Measurements from ENCODE around the gene PPP1R9A. TPM values are rescaled to one million over a fixed set of nuclear protein-coding genes. Genes with fewer than 3 reads are reported as not detected.

The PPP1R9A gene
- total and polyA plus RNA-seq, 5 experiments from 2014 or later, result 0.14 to 0.75 (median 0.18) TPM; not detected in 2

GRCh38 chr7:94897541-94897940 is 9.9 kb upstream of the PPP1R9A start:
- peaks cover 0 to 2% (median 0%) of the 10 kb centered on the region in 5 donors for H3K27me3 Mint-ChIP-seq
- H3K4me3 Mint-ChIP-seq, result no peak overlapping the region
- H3K9me3 Mint-ChIP-seq, result peaks cover 0 to 3% (median 0%) of the 10 kb centered on the region in 9 donors
- POLR2A ChIA-PET, result no interaction called here
- DNase-seq (no peak), ATAC-seq (no peak)
- H3K4me1 Mint-ChIP-seq, result no peaks in the 10 kb centered on the region
- no peaks in the 10 kb centered on the region for H3K36me3 Mint-ChIP-seq
- no peak overlapping the region for H3K27ac Mint-ChIP-seq

GRCh38 chr7:94898340-94898739 is 9.1 kb upstream of the PPP1R9A start:
- ATAC-seq (no peak), DNase-seq (no peak)
- POLR2A ChIA-PET, result no interaction called here
- Mint-ChIP-seq H3K27ac (no peak overlapping the region), H3K36me3 (no peaks in the 10 kb centered on the region), H3K4me3 (no peak overlapping the region), H3K9me3 (no peaks in the 10 kb centered on the region), H3K4me1 (no peaks in the 10 kb centered on the region), H3K27me3 (peaks cover 0 to 4% (median 2%) of the 10 kb centered on the region in 5 donors)

GRCh38 chr7:94901981-94902380 is 5.4 kb upstream of the PPP1R9A start:
- Mint-ChIP-seq H3K4me1 (no peaks in the 10 kb centered on the region), H3K27ac (no peak overlapping the region), H3K4me3 (no peak overlapping the region), H3K27me3 (peaks cover 4 to 17% (median 9%) of the 10 kb centered on the region in 5 donors), H3K36me3 (no peaks in the 10 kb centered on the region), H3K9me3 (no peaks in the 10 kb centered on the region)
- DNase-seq (no peak), ATAC-seq (no peak)
- POLR2A ChIA-PET, result no interaction called here

DNA sequence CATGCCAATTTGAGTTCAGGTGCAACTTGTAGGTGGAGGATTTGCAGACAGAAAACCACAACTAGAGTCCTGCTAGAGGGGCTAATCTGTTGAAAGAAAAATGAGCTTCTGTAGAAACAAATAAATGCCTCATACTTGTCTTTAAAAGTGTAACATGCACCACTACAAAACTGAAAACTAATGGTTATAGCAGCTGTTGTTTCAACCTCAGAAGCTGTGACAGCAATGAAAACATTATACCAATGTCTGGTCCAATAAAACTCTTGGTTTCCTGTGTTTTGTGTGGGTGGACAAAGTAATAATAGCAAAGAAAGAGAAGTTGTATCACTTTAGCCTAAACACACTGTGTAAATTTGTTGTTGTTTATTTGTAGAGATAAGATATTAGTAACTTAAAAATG is 3.4 kb upstream of the PPP1R9A start:
- Mint-ChIP-seq H3K9me3 (no peaks in the 10 kb centered on the region), H3K4me1 (peaks cover 2 to 9% (median 8%) of the 10 kb centered on the region in 4 donors), H3K27ac (no peak overlapping the region), H3K27me3 (peaks cover 12 to 26% (median 18%) of the 10 kb centered on the region in 5 donors), H3K4me3 (no peak overlapping the region), H3K36me3 (no peaks in the 10 kb centered on the region)
- DNase-seq (no peak), ATAC-seq (no peak)
- POLR2A ChIA-PET, result no interaction called here

- no peak for DNase-seq
- Mint-ChIP-seq H3K36me3 (peaks cover 0 to 8% (median 0%) of the 10 kb centered on the region in 3 donors), H3K4me1 (peaks cover 2 to 11% (median 9%) of the 10 kb centered on the region in 4 donors), H3K9me3 (no peaks in the 10 kb centered on the region), H3K27me3 (peaks cover 17 to 36% (median 28%) of the 10 kb centered on the region in 5 donors), H3K27ac (no peak overlapping the region), H3K4me3 (no peak overlapping the region)
- ATAC-seq, result no peak
- POLR2A ChIA-PET, result no interaction called here
Observed at GRCh38 chr7:94904982-94905381, 2.4 kb upstream of the PPP1R9A start.

- POLR2A ChIA-PET, result no interaction called here
- DNase-seq, result no peak
- no peak for ATAC-seq
- H3K9me3 Mint-ChIP-seq, result no peaks in the 10 kb centered on the region
- H3K36me3 Mint-ChIP-seq, result peaks cover 0 to 10% (median 0%) of the 10 kb centered on the region in 3 donors
- peaks cover 18 to 49% (median 38%) of the 10 kb centered on the region in 5 donors for H3K27me3 Mint-ChIP-seq
- H3K4me3 Mint-ChIP-seq, result peak overlapping the region in 1 of 10 donors; percentile 20
- H3K4me1 Mint-ChIP-seq, result peaks cover 2 to 11% (median 9%) of the 10 kb centered on the region in 4 donors
- no peak overlapping the region for H3K27ac Mint-ChIP-seq
Observed at GRCh38 chr7:94906065-94906851, 1.1 kb upstream of the PPP1R9A start.

- Mint-ChIP-seq H3K4me1 (peaks cover 2 to 11% (median 9%) of the 10 kb centered on the region in 4 donors), H3K9me3 (no peaks in the 10 kb centered on the region), H3K36me3 (peaks cover 0 to 10% (median 0%) of the 10 kb centered on the region in 3 donors), H3K27ac (no peak overlapping the region), H3K4me3 (peak overlapping the region in 9 of 10 donors; percentile 2 to 70 (median 44)), H3K27me3 (peaks cover 18 to 59% (median 38%) of the 10 kb centered on the region in 5 donors)
- DNase-seq (no peak), ATAC-seq (peak in 1 of 2 donors; percentile 28)
- POLR2A ChIA-PET, result no interaction called here
Observed at GRCh38 chr7:94907811-94908322, 473 bp downstream of the PPP1R9A start.

- POLR2A ChIA-PET, result no interaction called here
- Mint-ChIP-seq H3K9me3 (no peaks in the 10 kb centered on the region), H3K27ac (no peak overlapping the region), H3K27me3 (peaks cover 17 to 53% (median 38%) of the 10 kb centered on the region in 5 donors), H3K4me1 (peaks cover 2 to 11% (median 9%) of the 10 kb centered on the region in 4 donors), H3K36me3 (peaks cover 0 to 10% (median 0%) of the 10 kb centered on the region in 3 donors), H3K4me3 (peak overlapping the region; percentile 32 to 70 (median 47))
- no peak for ATAC-seq
- no peak for DNase-seq
Observed at GRCh38 chr7:94908323-94909178, 1.2 kb downstream of the PPP1R9A start.

GRCh38 chr7:94909179-94909466 is 1.7 kb downstream of the PPP1R9A start:
- H3K27ac Mint-ChIP-seq, result no peak overlapping the region
- H3K9me3 Mint-ChIP-seq, result no peaks in the 10 kb centered on the region
- DNase-seq (no peak), ATAC-seq (no peak)
- peaks cover 17 to 47% (median 38%) of the 10 kb centered on the region in 5 donors for H3K27me3 Mint-ChIP-seq
- H3K4me3 Mint-ChIP-seq, result peak overlapping the region in 6 of 10 donors; percentile 33 to 67 (median 42)
- peaks cover 2 to 11% (median 9%) of the 10 kb centered on the region in 4 donors for H3K4me1 Mint-ChIP-seq
- peaks cover 0 to 10% (median 0%) of the 10 kb centered on the region in 3 donors for H3K36me3 Mint-ChIP-seq
- POLR2A ChIA-PET, result no interaction called here

DNA sequence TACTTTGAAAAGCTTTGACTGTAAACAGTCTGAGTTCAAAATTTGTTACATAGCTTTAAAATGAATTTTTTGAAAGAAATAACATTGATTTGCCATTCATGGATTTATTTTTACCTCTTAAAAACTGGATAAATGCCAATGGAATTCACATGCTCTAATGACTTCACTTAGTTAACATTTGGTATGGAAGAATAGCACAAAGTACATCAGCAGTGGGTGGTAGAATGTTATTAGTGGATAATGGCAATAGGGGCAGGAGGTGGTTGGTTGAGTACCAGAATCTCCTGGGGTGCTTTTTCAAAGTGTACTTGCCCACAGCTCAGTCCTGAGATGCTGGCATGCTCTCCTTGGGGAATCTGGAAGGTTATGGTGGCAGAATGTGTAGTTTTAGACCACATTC is 4.7 kb downstream of the PPP1R9A start:
- Mint-ChIP-seq H3K4me1 (peaks cover 2 to 11% (median 9%) of the 10 kb centered on the region in 4 donors), H3K36me3 (peaks cover 0 to 10% (median 0%) of the 10 kb centered on the region in 3 donors), H3K9me3 (no peaks in the 10 kb centered on the region), H3K27me3 (peaks cover 17 to 42% (median 28%) of the 10 kb centered on the region in 5 donors), H3K27ac (no peak overlapping the region), H3K4me3 (no peak overlapping the region)
- POLR2A ChIA-PET, result no interaction called here
- DNase-seq (no peak), ATAC-seq (no peak)

- ATAC-seq, result no peak
- peaks cover 0 to 10% (median 0%) of the 10 kb centered on the region in 3 donors for H3K36me3 Mint-ChIP-seq
- H3K4me1 Mint-ChIP-seq, result peaks cover 2 to 8% (median 5%) of the 10 kb centered on the region in 4 donors
- peaks cover 23 to 39% (median 29%) of the 10 kb centered on the region in 5 donors for H3K27me3 Mint-ChIP-seq
- no peak overlapping the region for H3K4me3 Mint-ChIP-seq
- POLR2A ChIA-PET, result no interaction called here
- H3K27ac Mint-ChIP-seq, result no peak overlapping the region
- no peaks in the 10 kb centered on the region for H3K9me3 Mint-ChIP-seq
- DNase-seq, result no peak
Observed at GRCh38 chr7:94913391-94913790, 6.0 kb downstream of the PPP1R9A start.

GRCh38 chr7:94921911-94922310 is 14.5 kb downstream of the PPP1R9A start:
- no peaks in the 10 kb centered on the region for H3K36me3 Mint-ChIP-seq
- POLR2A ChIA-PET, result no interaction called here
- H3K27ac Mint-ChIP-seq, result no peak overlapping the region
- no peaks in the 10 kb centered on the region for H3K9me3 Mint-ChIP-seq
- H3K4me3 Mint-ChIP-seq, result no peak overlapping the region
- DNase-seq (no peak), ATAC-seq (no peak)
- H3K4me1 Mint-ChIP-seq, result peaks cover 0 to 9% (median 0%) of the 10 kb centered on the region in 4 donors
- H3K27me3 Mint-ChIP-seq, result peaks cover 0 to 12% (median 5%) of the 10 kb centered on the region in 5 donors

DNA sequence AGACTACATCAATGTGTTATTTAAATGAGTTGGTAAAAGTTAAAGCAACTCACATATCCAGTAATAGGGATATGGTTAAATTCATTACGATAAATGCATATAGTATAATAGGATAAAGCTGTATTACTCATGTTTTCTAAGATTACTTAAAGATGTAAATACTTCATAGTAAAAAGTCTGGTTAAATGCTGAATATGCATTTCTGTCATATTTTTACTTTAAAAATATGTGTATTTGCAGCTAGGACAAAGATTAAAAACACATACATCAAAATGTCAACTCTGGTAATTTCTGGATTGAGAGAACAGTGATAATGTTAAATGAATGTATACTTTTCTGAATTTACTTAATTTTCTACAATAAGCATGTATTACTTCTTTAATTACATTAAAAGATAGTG is 15.1 kb downstream of the PPP1R9A start:
- Mint-ChIP-seq H3K9me3 (no peaks in the 10 kb centered on the region), H3K27me3 (peaks cover 0 to 11% (median 5%) of the 10 kb centered on the region in 5 donors), H3K4me1 (peaks cover 0 to 9% (median 0%) of the 10 kb centered on the region in 4 donors), H3K4me3 (no peak overlapping the region), H3K27ac (no peak overlapping the region), H3K36me3 (no peaks in the 10 kb centered on the region)
- DNase-seq (no peak), ATAC-seq (no peak)
- POLR2A ChIA-PET, result no interaction called here
